DMS 273 treated with DMSO at 0.1 percent for 48 hours (cell line): Measurements from ENCODE around the gene ITGA1.
"Not testable (repeated sequence)": the region's sequence is repeated elsewhere in the genome, so short reads cannot be mapped to it uniquely, and the experiment has no call there.

Experiments used
- DNase-seq: peaks from one replicate; lab custom pipeline; 2025; lab: John Stamatoyannopoulos, UW

Gene ITGA1

GRCh38 chr5:52956915-52957747, 169.4 kb downstream of the ITGA1 start:
- no peak for DNase-seq

- DNase-seq = no peak
Observed at GRCh38 chr5:52961274-52961681, 173.6 kb downstream of the ITGA1 start.

GRCh38 chr5:52963636-52964035, 175.9 kb downstream of the ITGA1 start:
- no peak for DNase-seq

GRCh38 chr5:52964138-52964537, 176.4 kb downstream of the ITGA1 start:
- DNase-seq = no peak

GRCh38 chr5:52976157-52976556, 188.4 kb downstream of the ITGA1 start:
- not testable (repeated sequence) for DNase-seq

- no peak for DNase-seq
Observed at GRCh38 chr5:52977264-52977897, 189.7 kb downstream of the ITGA1 start.

- DNase-seq = no peak
Observed at GRCh38 chr5:52981507-52981906, 193.8 kb downstream of the ITGA1 start.

- no peak for DNase-seq
Observed at GRCh38 chr5:52983731-52984636, 196.3 kb downstream of the ITGA1 start.

GRCh38 chr5:52985306-52985705, 197.6 kb downstream of the ITGA1 start:
- DNase-seq = no peak

GRCh38 chr5:52987711-52988331, 200.1 kb downstream of the ITGA1 start:
- DNase-seq = no peak

GRCh38 chr5:52988335-52989024, 200.8 kb downstream of the ITGA1 start:
- DNase-seq = no peak

GRCh38 chr5:52989025-52989780, 201.5 kb downstream of the ITGA1 start, which contains the start of gene ITGA2:
ITGA2 (plus strand) TSS chr5:52989352; CDS start chr5:52989469, 117 bp downstream.
- no peak for DNase-seq

- DNase-seq = no peak
Observed at GRCh38 chr5:52989781-52990527, 202.2 kb downstream of the ITGA1 start.

GRCh38 chr5:52990528-52990925, 202.8 kb downstream of the ITGA1 start:
- DNase-seq = no peak

- no peak for DNase-seq
Observed at GRCh38 chr5:52993367-52993766, 205.7 kb downstream of the ITGA1 start.

- DNase-seq = no peak
Observed at GRCh38 chr5:52994266-52994665, 206.6 kb downstream of the ITGA1 start.

- no peak for DNase-seq
Observed at GRCh38 chr5:52995095-52995494, 207.4 kb downstream of the ITGA1 start.

- no peak for DNase-seq
Observed at GRCh38 chr5:52995914-52996313, 208.2 kb downstream of the ITGA1 start.

GRCh38 chr5:52996979-52997378, 209.3 kb downstream of the ITGA1 start:
- DNase-seq = no peak

GRCh38 chr5:52997424-52997823, 209.7 kb downstream of the ITGA1 start:
- DNase-seq = no peak
